GM18505 (cell line): ENCODE data around the gene PTPN18.

ENCODE experiments used
- ATAC-seq: cut with Tn5 transposase; IDR thresholded peaks from one replicate; pipeline ENCODE4 v1.9.1; 2021; ENCODE audit not compliant: unreplicated experiment
- POLR2A ChIP-seq: IDR thresholded peaks from 4 replicates; pipeline ENCODE4 v1.6.1; 2011; ENCODE audit warnings: borderline replicate concordance; ENCODE audit not compliant: insufficient read depth, insufficient read length; ENCODE audit errors: extremely low read depth

The PTPN18 gene

DNA sequence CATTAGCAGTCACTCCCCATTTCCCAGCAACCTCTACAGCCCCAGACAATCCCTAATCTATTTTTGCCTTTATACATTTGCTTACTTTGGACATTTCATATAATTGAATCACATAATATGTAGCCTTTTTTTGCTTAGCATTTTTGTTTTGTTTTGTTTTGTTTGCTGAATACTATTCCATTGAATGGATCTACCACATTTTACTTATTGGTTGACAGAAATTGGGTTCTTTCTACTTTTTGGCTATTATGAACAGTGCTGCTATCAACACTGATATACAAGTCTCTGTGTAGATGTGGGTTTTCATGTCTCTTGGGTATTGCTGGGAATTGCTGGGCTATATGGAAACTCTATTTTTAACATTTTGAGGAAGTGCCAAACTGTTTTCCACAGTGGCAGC lies 7.6 kb downstream of the PTPN18 start:
- ATAC-seq, result no peak
- TF ChIP-seq POLR2A, result no peak

DNA sequence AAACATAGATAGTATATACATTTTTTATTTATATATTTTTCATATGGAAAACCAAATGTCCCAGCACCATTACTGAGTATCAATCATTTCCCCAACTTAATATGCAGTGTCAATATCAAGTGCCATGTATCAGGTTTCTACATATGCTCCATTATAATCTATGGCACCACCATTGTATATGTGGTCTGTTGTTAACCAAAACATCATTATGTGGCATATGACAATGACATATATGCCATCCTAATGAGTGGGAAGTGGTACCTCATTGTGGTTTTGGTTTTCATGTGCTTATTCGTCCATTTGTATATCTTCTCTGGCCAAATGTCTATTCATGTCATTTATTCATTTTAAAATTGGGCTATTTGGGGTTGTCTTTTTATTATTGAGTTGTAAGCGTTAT lies 9.2 kb downstream of the PTPN18 start:
- no peak for TF ChIP-seq POLR2A
- ATAC-seq, result no peak

DNA sequence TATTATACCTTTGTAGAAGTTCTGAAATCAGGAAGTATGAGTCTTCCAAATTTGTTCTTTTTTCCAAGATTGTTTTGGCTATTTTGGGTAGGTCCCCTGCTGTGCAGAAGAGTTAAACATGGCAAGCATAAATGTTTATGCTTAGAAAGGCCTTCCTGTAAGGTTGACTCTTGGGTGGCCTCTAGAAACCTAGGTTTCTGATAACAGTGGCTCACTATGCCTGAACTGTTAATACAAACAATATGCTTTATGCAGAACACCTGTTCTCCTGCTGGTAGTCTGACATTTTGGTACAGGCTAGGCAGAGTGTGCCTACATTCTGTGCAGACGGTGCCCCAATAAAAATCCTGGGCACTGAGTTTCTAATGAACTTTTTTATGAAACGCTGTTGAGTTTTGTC lies 10.1 kb downstream of the PTPN18 start:
- no peak for ATAC-seq
- TF ChIP-seq POLR2A, result no peak

DNA sequence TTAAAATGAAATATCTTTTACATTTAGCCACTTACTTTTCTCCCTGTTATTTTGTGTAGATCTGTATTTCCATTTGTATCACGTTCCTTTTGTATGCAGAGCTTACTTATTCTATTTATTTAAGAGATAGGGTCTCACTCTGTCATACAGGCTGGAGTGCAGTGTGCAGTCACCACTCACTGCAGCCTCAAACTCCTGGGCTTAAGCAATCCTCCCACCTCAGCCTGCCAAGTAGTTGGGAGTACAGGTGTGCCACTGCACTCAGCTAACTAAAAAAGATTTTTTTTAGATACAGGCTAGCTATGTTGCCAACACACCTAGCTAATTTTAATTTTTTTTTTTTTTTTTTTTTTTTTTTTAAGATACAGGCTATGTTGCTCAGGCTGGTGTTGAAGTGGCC lies 10.9 kb downstream of the PTPN18 start:
- no peak for TF ChIP-seq POLR2A
- ATAC-seq, result no peak

DNA sequence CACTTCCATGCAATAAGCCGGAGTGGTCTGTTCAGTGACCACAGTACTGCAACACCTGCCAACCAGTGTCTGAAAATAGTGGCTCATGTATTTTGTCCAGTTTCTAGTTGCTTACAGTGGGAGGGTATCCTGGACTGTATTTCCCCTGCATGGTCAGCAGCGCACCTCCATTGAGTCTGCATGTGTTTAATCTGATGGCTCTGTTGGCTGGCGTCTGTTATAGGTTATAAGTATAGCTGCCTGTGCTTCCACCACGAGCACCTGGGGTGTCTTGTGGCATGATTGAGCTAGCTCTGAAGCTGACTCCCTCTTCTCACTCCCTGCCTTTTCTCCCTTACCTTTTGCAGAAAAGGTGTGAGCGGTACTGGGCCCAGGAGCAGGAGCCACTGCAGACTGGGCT lies 12.9 kb downstream of the PTPN18 start:
- no peak for TF ChIP-seq POLR2A
- ATAC-seq, result no peak

DNA sequence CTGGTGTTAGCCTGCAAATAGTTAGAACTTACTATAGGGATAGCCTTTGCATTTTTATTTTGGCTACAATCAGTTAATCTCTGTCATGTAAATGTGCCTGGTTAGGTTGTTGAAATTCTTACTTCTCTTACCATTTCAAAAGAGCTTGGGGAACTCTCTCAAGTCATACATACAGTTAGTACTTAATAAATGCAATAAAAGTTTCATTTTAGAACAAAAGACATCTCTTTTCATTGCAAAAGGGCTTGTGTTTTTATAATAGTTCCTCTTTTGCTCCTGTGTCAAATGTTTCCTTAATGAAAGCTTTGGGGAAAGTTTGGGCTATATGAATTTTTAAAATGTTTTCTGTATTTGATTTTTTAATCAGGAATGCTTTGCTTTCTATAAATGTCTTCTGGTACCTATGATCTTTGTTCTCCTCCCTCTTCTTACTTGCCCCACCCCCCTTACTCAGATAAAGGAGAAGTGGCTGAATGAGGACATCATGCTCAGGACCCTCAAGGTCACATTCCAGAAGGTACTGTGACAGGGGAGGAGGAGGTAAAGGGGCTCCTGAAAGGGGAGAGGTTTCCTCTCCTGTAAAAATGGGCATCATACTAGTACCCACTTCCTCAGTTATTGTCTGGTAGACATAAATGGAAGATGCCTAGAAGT lies 13.6 kb downstream of the PTPN18 start:
- no peak for TF ChIP-seq POLR2A
- no peak for ATAC-seq

DNA sequence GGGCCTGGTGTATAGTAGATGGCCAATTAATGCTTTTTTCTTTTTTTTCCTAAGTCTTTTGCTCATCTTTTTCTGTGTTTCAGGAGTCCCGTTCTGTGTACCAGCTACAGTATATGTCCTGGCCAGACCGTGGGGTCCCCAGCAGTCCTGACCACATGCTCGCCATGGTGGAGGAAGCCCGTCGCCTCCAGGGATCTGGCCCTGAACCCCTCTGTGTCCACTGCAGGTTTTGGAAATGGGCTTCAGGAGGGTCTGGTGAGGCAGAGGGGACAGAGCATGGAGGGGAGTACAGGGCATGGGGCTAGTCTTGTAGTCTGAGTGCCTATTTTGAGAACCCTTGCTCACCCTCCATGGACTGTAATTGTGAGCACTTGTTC lies 14.1 kb downstream of the PTPN18 start:
- no peak for TF ChIP-seq POLR2A
- ATAC-seq, result no peak

DNA sequence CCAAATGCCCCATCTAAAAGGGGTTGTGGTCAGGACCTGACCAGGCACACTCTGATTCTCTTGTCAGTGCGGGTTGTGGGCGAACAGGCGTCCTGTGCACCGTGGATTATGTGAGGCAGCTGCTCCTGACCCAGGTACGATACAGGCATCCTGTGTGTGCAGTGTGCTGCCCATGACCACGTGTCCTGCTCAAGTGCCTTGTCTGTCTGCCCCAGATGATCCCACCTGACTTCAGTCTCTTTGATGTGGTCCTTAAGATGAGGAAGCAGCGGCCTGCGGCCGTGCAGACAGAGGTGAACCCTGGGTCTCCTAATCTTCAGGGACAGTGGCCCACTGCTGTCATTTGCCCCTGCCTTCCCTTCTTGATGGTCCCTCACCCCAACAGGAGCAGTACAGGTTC lies 14.6 kb downstream of the PTPN18 start:
- no peak for ATAC-seq
- TF ChIP-seq POLR2A, result no peak

DNA sequence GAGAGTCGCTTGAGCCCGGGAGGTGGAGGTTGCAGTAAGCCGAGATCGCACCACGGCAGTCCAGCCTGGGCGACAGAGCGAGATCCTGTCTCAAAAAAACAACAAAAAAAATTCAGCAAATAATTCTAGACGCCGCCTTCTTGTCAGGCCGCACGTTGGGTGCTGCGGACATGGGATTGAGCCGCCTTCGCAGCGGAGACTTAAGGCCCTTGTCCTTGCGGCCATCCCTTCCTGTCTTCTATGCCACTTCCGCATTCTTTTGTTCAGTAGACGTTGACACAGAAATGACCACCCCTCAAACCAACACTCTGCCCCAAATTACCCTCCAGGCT lies 15.8 kb downstream of the PTPN18 start:
- TF ChIP-seq POLR2A, result no peak
- no peak for ATAC-seq

DNA sequence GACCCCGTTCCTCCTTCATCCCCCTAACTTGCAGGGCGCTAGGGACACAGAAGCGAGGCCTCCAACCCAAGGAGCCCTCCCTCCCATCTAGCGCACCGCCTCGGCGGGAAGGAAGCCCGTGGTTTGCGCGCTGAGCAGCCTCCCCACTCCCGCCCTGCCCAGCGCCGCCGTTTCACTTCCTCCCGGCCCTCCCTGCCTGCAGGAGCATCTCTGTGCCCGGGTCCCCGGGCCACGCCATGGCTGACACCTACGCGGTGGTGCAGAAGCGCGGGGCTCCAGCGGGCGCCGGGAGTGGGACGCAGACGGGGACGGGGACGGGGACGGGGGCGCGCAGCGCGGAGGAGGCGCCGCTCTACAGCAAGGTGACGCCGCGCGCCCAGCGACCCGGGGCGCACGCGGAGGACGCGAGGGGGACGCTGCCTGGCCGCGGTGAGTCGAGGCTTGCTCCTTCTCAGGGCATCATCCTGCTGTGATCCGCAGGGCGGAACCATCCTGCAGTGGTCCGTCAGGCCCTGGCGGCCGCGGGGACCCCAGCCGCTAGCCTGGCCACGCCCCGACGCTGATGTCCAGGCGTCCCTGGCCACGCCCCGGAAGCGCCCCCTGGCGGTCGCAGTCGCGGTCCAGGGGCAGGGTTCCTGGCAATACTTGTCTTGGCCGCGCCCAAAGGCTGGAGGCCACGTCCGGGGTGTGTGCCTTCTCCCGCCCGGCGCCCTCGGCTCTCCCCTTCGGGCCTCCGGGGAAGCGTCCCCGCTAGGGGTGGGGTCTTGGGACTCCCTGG lies 16.4 kb downstream of the PTPN18 start:
- TF ChIP-seq POLR2A, result peak; percentile 76
- peak; percentile 81 for ATAC-seq

DNA sequence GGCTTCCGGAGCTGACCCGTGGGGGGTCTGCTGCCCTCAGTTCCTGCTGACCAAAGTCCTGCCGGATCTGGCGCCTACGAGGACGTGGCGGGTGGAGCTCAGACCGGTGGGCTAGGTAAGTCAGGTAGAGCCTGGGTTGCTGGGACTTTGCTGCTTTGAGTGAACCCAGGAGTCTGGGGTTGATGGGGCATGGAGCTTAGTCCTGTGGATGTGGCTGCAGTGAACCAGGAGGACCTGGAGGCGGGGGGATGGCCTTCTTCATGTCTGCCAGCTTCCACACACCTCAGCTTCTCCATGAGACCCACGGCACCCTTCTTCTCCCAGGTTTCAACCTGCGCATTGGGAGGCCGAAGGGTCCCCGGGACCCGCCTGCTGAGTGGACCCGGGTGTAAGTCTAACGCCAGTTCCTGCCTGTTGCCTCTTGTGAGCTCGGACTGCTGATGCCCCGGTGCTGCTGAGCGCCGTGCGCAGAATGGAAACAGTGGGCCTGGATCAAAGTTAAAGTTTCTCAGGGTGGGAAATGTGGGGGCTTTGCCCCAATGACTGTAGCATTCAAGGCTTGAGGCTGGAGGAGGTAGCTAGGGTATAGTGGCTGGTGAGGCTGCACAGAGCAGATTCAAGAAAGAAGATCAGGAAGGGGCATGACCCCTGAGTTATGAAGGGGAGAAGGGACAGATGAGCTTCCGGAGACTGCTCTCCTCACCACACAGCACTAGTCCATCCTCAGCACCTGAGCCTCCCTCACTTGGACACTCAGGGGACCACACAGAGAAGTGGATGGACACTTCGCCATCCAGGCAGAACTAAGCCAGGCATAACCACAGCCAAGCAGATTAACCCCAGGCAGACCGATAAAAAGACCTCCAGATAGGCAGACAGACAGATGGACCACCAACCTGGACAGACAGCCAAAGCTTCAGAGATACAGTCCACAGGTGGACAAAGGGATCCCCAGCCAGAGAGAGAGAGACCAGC lies 17.3 kb downstream of the PTPN18 start:
- no peak for ATAC-seq
- no peak for TF ChIP-seq POLR2A

DNA sequence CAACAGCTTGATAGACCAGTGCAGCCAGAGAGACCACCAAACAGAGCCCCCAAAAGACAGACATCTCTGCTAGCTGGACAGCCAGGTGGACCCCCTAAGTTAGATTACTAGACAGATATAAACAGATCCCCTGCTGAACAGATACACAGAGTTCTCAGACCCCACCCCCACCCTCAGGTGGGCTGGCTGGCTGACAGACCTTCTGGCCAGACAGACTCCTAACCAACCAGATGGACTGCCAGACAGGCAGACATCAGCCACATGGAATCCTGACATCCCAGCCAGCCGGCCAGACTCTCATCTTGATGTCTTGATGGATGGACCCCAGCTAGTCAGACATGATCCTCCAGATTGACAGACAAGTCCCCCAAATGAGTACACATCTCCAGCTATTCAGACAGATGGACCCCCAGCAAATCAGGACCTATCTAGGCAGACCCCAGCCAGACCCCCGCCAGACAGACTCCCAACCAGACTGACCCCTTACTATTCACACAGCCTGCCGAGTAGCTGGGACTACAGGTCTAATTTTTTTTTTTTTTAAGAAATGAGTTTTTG lies 18.0 kb downstream of the PTPN18 start:
- no peak for ATAC-seq
- TF ChIP-seq POLR2A, result no peak

DNA sequence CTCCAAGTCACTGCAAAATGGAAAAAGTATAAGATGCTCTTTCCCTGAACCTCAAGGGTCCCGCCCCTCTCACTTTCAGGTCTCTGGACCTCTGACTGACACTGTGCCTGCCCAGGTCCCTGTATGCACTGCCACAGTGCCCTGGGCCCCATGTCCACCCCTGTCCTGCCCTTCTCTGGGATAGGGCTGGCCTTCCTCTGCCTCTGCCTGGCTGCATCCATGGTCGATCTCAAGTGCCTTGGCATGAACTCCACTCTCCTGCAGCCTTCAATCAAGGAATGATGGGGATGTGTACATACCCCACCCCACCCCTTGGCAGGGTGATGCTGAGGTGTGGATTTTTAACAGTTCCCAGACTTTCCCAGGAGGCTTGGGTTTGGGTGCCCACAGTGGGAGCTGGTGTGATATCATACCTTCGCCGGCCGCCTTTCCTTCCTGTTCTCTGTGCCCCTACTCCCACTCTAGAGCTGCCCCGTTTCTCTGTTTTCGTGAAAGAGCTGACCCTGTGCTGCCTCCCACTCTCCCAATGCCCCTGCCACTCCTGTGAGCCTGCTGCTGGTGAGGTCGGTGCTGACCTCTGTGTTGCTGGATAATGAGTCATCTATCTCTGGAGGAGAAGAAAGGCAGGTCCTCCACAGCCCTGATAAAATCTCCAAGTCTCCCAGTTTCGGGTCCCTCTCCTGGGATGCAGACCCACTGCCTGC lies 18.9 kb downstream of the PTPN18 start:
- TF ChIP-seq POLR2A, result no peak
- ATAC-seq, result no peak
